Activated CD8-positive, alpha-beta memory T cell treated with anti-CD3 and anti-CD28 coated beads for 24 hours (primary cell): Measurements from ENCODE around the gene DNAJC24.
"Not testable (repeated sequence)": the region's sequence is repeated elsewhere in the genome, so short reads cannot be mapped to it uniquely, and the experiment has no call there.

Experiments
- DNase-seq: peaks from one replicate; pipeline ENCODE4 v3.0.0-alpha.2; 2020

Gene DNAJC24

GRCh38 chr11:31369348-31370329 lies at the start of gene DNAJC24, which contains the start of gene DCDC1:
TSS of gene DNAJC24 (plus strand) at chr11:31369860. CDS start at chr11:31370749, 889 bp downstream.
TSS of gene DCDC1 (minus strand) at chr11:31369739. CDS start at chr11:31328280, 41,459 bp downstream.
- DNase-seq, result peak; percentile 96

GRCh38 chr11:31321494-31321893 lies 48.2 kb upstream of the DNAJC24 start:
- DNase-seq, result not testable (repeated sequence)

GRCh38 chr11:31323145-31323544 lies 46.5 kb upstream of the DNAJC24 start:
- no peak for DNase-seq

GRCh38 chr11:31325160-31325559 lies 44.5 kb upstream of the DNAJC24 start:
- no peak for DNase-seq

GRCh38 chr11:31326470-31327148 lies 43.1 kb upstream of the DNAJC24 start:
- DNase-seq, result no peak

- DNase-seq, result no peak
Observed at GRCh38 chr11:31327417-31327816, 42.2 kb upstream of the DNAJC24 start.

- DNase-seq, result no peak
Observed at GRCh38 chr11:31328697-31329096, 41.0 kb upstream of the DNAJC24 start.

GRCh38 chr11:31337806-31338205 lies 31.9 kb upstream of the DNAJC24 start:
- no peak for DNase-seq

GRCh38 chr11:31340903-31341572 lies 28.6 kb upstream of the DNAJC24 start:
- DNase-seq, result no peak

- DNase-seq, result no peak
Observed at GRCh38 chr11:31351168-31351567, 18.5 kb upstream of the DNAJC24 start.

GRCh38 chr11:31355131-31355530 lies 14.5 kb upstream of the DNAJC24 start:
- no peak for DNase-seq

- DNase-seq, result no peak
Observed at GRCh38 chr11:31355817-31356216, 13.8 kb upstream of the DNAJC24 start.

- no peak for DNase-seq
Observed at GRCh38 chr11:31361743-31362142, 7.9 kb upstream of the DNAJC24 start.

GRCh38 chr11:31366795-31367194 lies 2.9 kb upstream of the DNAJC24 start:
- DNase-seq, result no peak

GRCh38 chr11:31375879-31376278 lies 6.2 kb downstream of the DNAJC24 start:
- no peak for DNase-seq

- no peak for DNase-seq
Observed at GRCh38 chr11:31383116-31383515, 13.5 kb downstream of the DNAJC24 start.

GRCh38 chr11:31387379-31387778 lies 17.7 kb downstream of the DNAJC24 start:
- no peak for DNase-seq

- no peak for DNase-seq
Observed at GRCh38 chr11:31397239-31397834, 27.7 kb downstream of the DNAJC24 start.

- DNase-seq, result no peak
Observed at GRCh38 chr11:31404614-31405013, 35.0 kb downstream of the DNAJC24 start.

- no peak for DNase-seq
Observed at GRCh38 chr11:31408201-31408600, 38.5 kb downstream of the DNAJC24 start.

- no peak for DNase-seq
Observed at GRCh38 chr11:31412946-31413345, 43.3 kb downstream of the DNAJC24 start.

- no peak for DNase-seq
Observed at GRCh38 chr11:31414338-31414737, 44.7 kb downstream of the DNAJC24 start.

- DNase-seq, result no peak
Observed at GRCh38 chr11:31415435-31415834, 45.8 kb downstream of the DNAJC24 start.
